Body of pancreas (tissue), 4 donors: ENCODE measurements around the gene EFNA2.

Experiments
- CTCF ChIP-seq, 7 experiments: fragments of 450-650 bp in 4 of 7; fragments of 200-600 bp in 3 of 7; sonication (generic) in 3 of 7; IDR thresholded peaks; one replicate each; pipeline ENCODE4 v1.5.1; 2016 to 2019; ENCODE audit warnings: antibody characterized with exemption in 7 of 7
- POLR2A ChIP-seq, 3 donors: fragments of 450-650 bp; IDR thresholded peaks; one replicate each; pipeline ENCODE4 v1.6.1; 2016; ENCODE audit warnings: antibody characterized with exemption in 3 of 3, mild to moderate bottlenecking in 2 of 3

- TF ChIP-seq POLR2A (IDR thresholded peaks at IDR 0.05) (peak in 1 of 3 donors; percentile 19), CTCF (IDR thresholded peaks at IDR 0.05) (no peak)
Measured at GRCh38 chr19:1273263-1274041, 12.2 kb upstream of the EFNA2 start.
